Testis (tissue), 2 donors: ENCODE measurements around the gene DPH3.

Experiments
- CTCF ChIP-seq, 3 experiments: fragments of 450-650 bp in 2 of 3; fragments of 200-600 bp in 1 of 3; sonication (generic) in 1 of 3; IDR thresholded peaks; one replicate each; pipeline ENCODE4 v1.5.1; 2016 to 2019; ENCODE audit warnings: antibody characterized with exemption in 3 of 3, mild to moderate bottlenecking in 2 of 3, moderate library complexity in 1 of 3
- POLR2A ChIP-seq: fragments of 450-650 bp; IDR thresholded peaks from one replicate; pipeline ENCODE4 v1.6.1; 2017; ENCODE audit warnings: antibody characterized with exemption, mild to moderate bottlenecking, moderate library complexity

DNA sequence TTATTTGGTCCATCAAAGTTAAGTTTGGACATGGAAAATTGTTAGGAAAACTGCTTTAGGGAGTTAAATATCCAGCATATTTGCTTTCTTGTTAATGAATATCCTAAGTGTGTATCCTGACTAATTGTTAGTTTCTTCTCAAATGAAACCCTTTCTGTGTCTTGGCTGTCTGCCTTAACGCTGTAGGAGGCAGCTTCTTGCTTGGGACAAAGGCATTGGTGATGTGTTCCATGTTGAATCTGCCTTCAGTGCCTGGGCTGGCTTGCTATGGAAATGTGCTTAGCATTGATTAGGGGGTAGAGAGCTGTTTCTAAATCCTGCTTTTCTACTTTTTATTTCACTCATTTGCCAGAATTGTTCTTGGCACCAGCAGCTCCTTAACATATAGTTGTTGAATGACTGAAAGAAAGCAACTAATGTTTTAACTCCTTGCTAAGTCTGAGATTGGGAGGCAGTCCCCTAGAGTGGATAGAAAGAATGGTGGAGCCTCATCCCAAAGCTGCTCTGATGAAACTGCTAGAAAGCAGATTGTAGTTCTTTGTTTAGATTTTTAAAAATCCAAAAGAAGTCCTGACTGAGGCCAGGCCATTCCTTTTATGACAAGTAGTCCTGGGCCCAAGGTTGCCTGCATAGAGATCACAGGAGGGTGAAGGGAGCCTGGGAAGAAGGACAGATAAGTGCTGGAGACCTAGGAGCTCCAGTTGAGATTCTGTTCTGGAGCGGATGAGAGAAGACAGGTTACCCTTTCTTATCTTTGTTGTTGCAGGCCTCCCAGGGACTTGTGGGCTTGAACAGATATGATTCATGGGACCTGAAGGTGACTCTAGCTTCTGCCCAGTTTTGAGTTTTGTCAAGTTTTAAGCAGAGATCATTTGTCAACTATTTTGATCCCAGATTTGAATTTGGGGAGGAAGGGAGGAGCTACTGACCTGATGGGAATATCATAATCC lies 39.6 kb upstream of the DPH3 start:
- TF ChIP-seq CTCF (IDR thresholded peaks at IDR 0.05) (no peak), POLR2A (no peak)
